Neutrophil (primary cell): ENCODE data around the gene LGALS9.
A peak's percentile ranks its signal among the peaks of the same experiment; 100 is the strongest.
"Not testable (repeated sequence)": the region's sequence is repeated elsewhere in the genome, so short reads cannot be mapped to it uniquely, and the experiment has no call there.

Experiments
- H3K27ac ChIP-seq: fragments of 200-600 bp; sonication (generic); 2 replicates; pipeline ENCODE4 v1.5.1; 2016; ENCODE audit warnings: mild to moderate bottlenecking, moderate library complexity
- H3K27me3 ChIP-seq: fragments of 200-600 bp; sonication (generic); 2 replicates; pipeline ENCODE4 v1.6.0; 2016; ENCODE audit warnings: mild to moderate bottlenecking
- H3K36me3 ChIP-seq: fragments of 200-600 bp; sonication (generic); 2 replicates; pipeline ENCODE4 v1.5.1; 2017
- H3K4me1 ChIP-seq, 2 experiments: fragments of 200-600 bp in 1 of 2; sonication (generic) in 1 of 2; 1 replicate in 1 of 2; 2 replicates in 1 of 2; pipeline versions ENCODE4 v1.5.1 to v1.6.1; 2013 to 2016; ENCODE audit warnings: low read depth in 1 of 2, low read length in 1 of 2, mild to moderate bottlenecking in 1 of 2, moderate library complexity in 1 of 2; ENCODE audit not compliant: control insufficient read depth in 1 of 2, insufficient read depth in 1 of 2
- H3K4me3 ChIP-seq, 2 experiments: fragments of 200-600 bp in 1 of 2; sonication (generic) in 1 of 2; 1 replicate in 1 of 2; 2 replicates in 1 of 2; pipeline ENCODE4 v1.5.1; 2013 to 2016; ENCODE audit warnings: low read depth in 1 of 2, low read length in 1 of 2, mild to moderate bottlenecking in 1 of 2, moderate library complexity in 1 of 2
- H3K9me3 ChIP-seq: fragments of 200-600 bp; sonication (generic); 2 replicates; pipeline ENCODE4 v1.5.1; 2016
- TF ChIP-seq, protein P1 (sequence below): fragments of 200-600 bp; sonication (generic); IDR thresholded peaks from 2 replicates; pipeline ENCODE4 v1.5.1; 2016; ENCODE audit warnings: antibody characterized with exemption

Gene LGALS9

DNA sequence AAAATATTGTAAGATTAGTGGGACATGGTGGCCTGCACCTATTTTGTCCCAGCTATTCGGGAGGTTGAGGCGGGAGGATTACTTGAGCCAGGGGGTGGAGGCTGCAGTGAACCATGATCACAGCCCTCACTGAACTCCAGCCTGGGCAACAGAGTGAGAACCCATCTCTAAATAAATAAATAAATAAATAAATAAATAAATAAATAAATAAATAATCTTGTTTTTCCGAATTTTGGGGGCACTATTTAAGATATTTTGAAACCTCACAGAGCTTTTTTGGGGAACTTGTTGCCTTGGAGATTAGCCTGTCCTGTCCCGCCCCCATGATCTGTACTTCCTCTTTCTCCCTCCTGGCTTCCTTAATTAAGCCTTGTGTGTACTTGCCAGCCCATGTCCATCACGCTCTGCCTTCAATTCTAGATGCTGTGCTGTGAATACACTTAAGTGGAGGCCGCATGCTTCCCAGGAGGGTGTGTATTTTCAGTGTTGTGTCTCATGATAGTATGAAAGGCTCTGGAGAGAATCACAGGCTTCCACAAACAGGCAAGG is 4.4 kb downstream of the LGALS9 start:
- TF ChIP-seq, protein P1, sequence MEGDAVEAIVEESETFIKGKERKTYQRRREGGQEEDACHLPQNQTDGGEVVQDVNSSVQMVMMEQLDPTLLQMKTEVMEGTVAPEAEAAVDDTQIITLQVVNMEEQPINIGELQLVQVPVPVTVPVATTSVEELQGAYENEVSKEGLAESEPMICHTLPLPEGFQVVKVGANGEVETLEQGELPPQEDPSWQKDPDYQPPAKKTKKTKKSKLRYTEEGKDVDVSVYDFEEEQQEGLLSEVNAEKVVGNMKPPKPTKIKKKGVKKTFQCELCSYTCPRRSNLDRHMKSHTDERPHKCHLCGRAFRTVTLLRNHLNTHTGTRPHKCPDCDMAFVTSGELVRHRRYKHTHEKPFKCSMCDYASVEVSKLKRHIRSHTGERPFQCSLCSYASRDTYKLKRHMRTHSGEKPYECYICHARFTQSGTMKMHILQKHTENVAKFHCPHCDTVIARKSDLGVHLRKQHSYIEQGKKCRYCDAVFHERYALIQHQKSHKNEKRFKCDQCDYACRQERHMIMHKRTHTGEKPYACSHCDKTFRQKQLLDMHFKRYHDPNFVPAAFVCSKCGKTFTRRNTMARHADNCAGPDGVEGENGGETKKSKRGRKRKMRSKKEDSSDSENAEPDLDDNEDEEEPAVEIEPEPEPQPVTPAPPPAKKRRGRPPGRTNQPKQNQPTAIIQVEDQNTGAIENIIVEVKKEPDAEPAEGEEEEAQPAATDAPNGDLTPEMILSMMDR = no peak
- Histone ChIP-seq H3K27ac (peak overlapping the region; percentile 76), H3K36me3 (peaks cover 15% of the 10 kb centered on the region), H3K4me1 (peaks cover 36 to 51% of the 10 kb centered on the region in 2 experiments), H3K4me3 (peak overlapping the region in 1 of 2 experiments; percentile 34), H3K27me3 (no peaks in the 10 kb centered on the region), H3K9me3 (no peaks in the 10 kb centered on the region)

DNA sequence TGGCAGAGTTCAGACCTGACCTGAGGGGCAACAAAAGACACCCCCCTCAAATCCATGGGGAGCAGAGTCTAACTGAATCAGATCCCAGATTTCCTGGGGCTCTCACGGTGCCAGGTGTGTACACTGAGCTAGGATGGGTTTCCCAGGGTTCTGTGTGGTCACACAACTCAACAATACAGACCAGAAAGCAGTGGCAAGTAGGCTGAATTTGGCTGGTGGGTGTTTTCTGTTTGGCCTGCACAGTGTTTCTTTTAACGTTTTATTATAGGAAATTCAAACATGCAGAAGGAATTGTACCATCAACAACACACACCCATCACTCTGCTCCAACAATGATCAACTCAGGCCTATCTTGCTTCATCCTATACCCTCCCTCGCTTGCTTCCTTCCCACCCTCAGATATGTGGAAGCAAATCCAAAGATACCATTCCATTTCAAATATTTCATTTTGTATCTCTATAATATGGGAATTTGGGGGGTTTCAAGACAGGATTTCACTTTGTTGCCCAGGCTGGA is 5.1 kb downstream of the LGALS9 start:
- peaks cover 32 to 44% of the 10 kb centered on the region in 2 experiments for H3K4me1 ChIP-seq
- H3K27ac ChIP-seq = peak overlapping the region; percentile 76
- peaks cover 22% of the 10 kb centered on the region for H3K36me3 ChIP-seq
- peak overlapping the region in 1 of 2 experiments; percentile 34 for H3K4me3 ChIP-seq
- H3K9me3 ChIP-seq, H3K27me3 ChIP-seq: not testable (repeated sequence)

DNA sequence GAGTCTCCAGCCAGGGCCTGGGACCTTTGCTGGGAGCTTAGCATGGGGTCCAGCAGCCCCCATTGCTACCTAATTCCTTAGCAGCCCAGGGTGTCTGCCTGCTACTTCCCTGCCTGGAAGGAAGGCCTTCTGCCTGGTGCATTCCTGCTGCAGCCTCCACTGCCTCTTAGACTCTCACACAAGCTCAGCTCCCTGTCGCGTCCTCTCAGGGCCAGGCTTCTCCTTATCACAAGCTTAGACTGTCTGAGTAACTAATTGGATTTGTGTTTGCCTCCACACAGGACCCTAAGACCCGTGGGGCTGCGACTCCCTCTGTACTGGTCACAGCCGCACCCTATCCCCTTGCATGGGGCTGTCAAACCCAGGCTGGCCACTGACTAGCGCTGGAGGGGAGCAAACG is 6.8 kb downstream of the LGALS9 start:
- not testable (repeated sequence) for H3K9me3 ChIP-seq, H3K4me3 ChIP-seq, H3K27me3 ChIP-seq, H3K27ac ChIP-seq
- peaks cover 29% of the 10 kb centered on the region for H3K36me3 ChIP-seq
- peaks cover 18 to 26% of the 10 kb centered on the region in 2 experiments for H3K4me1 ChIP-seq

DNA sequence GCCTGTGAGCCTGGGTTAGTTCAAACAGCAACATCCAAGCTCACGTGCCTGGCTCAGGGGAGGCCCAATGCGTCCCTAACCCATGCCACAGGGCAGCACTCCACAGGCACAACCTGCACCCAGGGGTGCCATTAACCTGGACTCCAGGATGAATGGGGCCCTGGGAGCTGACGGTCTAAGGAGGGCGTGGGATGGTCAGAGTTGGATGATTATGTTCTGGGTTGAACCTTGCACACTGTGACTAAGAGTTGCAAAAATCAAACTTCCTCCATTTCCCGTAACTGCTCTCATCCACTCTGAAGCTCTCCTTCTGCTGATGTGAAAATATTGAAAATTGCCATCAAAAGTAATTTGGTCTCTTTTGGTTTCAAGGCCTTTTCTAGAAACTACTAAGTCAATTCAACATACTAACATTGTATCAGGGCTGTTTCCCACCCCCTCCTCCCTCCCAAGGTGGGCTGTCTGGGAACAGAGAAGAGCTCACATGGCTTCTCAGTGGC is 7.5 kb downstream of the LGALS9 start:
- not testable (repeated sequence) for H3K4me3 ChIP-seq, H3K27me3 ChIP-seq, H3K9me3 ChIP-seq, H3K27ac ChIP-seq
- Histone ChIP-seq H3K36me3 (peaks cover 33% of the 10 kb centered on the region), H3K4me1 (peaks cover 12 to 20% of the 10 kb centered on the region in 2 experiments)

DNA sequence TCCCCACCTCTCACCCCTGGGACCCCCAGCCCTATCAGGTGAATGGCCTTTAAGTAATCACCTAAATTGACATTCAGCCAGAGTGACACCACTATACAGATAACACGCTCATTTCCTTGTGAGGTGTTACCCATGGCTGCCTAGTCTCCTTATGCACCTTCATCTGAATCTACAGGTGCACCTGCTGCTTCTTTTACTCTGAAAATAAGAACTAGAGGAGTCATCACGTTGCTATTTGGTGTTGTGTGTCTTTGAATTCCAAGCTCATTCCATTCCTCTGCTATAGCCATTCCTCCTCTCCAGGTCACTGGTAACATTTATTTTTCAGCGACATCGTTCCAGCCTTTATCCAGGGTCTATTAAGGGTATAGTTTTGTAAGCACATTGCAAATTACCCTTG is 9.8 kb downstream of the LGALS9 start:
- no peaks in the 10 kb centered on the region for H3K27me3 ChIP-seq
- H3K36me3 ChIP-seq = peaks cover 49% of the 10 kb centered on the region

DNA sequence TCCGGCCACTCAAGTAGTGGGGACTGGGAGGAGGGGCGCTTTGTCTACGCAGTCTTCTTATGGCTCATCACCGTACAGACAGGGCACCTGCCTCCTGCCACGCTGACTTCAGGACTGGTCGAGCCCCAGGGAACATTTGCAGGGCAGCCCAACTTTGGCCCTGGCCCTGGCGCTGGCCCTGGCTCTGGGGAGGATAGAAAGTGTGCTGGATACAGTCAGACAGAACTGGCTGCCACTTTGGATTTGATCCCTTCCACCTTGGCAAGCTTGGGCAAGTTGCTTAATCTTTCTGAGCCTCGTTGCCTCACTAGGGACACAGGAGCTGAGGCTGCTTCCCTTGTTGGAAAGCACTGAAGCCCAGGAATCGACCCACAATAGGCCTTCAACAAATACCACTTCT is 13.6 kb downstream of the LGALS9 start:
- no peak overlapping the region for H3K4me3 ChIP-seq
- H3K27ac ChIP-seq = no peak overlapping the region
- no peaks in the 10 kb centered on the region for H3K27me3 ChIP-seq
- no peaks in the 10 kb centered on the region for H3K4me1 ChIP-seq
- H3K9me3 ChIP-seq = no peaks in the 10 kb centered on the region
- TF ChIP-seq, protein P1 = no peak
- peaks cover 74% of the 10 kb centered on the region for H3K36me3 ChIP-seq

More for the DNA sequence above, 9.8 kb downstream of the LGALS9 start:
- no peak overlapping the region for H3K27ac ChIP-seq
- H3K9me3 ChIP-seq = no peaks in the 10 kb centered on the region
- no peak overlapping the region for H3K4me3 ChIP-seq
- peaks cover 3% of the 10 kb centered on the region in 2 experiments for H3K4me1 ChIP-seq
- TF ChIP-seq, protein P1 = no peak

DNA sequence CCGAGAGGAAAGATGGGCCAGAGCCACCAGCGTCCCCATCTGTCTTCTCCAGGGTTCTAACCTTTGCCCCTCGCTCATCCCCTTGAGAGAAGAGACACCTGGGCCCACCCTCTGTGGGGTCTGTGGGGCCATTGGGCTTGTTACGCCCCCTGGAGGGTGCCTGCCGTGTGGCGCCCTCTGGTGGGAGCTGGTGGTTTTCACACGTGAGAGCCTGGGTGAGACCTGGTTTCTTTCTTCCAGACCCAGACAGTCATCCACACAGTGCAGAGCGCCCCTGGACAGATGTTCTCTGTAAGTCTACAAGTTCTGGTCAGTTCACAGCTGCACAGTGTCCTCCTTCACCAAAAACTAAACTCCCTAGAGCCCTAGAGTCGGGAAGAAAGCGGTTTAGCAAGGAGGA is 14.6 kb downstream of the LGALS9 start:
- H3K4me1 ChIP-seq, H3K4me3 ChIP-seq: not testable (repeated sequence)
- peaks cover 65% of the 10 kb centered on the region for H3K36me3 ChIP-seq

More for the DNA sequence above, 14.6 kb downstream of the LGALS9 start:
- H3K27ac ChIP-seq, H3K27me3 ChIP-seq, H3K9me3 ChIP-seq: not testable (repeated sequence)
